Suprapubic skin (tissue), 4 donors: ENCODE results near the gene ANK2. TPM values are rescaled to one million over a fixed set of nuclear protein-coding genes. Genes with fewer than 3 reads are reported as not detected.
"Not testable (repeated sequence)": the region's sequence is repeated elsewhere in the genome, so short reads cannot be mapped to it uniquely, and the experiment has no call there.

Source experiments
- DNase-seq, 2 donors: peaks; one replicate each; pipeline ENCODE4 v3.0.0-alpha.2; 2019; ENCODE audit warnings: low spot score in 2 of 2
- H3K27ac ChIP-seq: fragments of 200-600 bp; sonication (generic); one replicate; pipeline ENCODE4 v1.5.1; 2019
- H3K27me3 ChIP-seq: fragments of 200-600 bp; sonication (generic); one replicate; pipeline ENCODE4 v1.5.1; 2019
- H3K36me3 ChIP-seq: fragments of 200-600 bp; sonication (generic); one replicate; pipeline ENCODE4 v1.5.1; 2019
- H3K4me1 ChIP-seq: fragments of 200-600 bp; sonication (generic); one replicate; pipeline ENCODE4 v1.5.1; 2019
- H3K4me3 ChIP-seq: fragments of 200-600 bp; sonication (generic); one replicate; pipeline ENCODE4 v1.5.1; 2019; ENCODE audit warnings: mild to moderate bottlenecking
- H3K9me3 ChIP-seq: fragments of 200-600 bp; sonication (generic); one replicate; pipeline ENCODE4 v1.5.1; 2019
- CTCF ChIP-seq, 2 donors: fragments of 200-600 bp in 1 of 2; fragments of 450-650 bp in 1 of 2; sonication (generic) in 1 of 2; IDR thresholded peaks; one replicate each; pipeline ENCODE4 v1.5.1; 2016 to 2019; ENCODE audit warnings: antibody characterized with exemption in 2 of 2, mild to moderate bottlenecking in 1 of 2, moderate library complexity in 1 of 2
- EP300 ChIP-seq: sonication (generic); formaldehyde crosslinking; IDR thresholded peaks from one replicate; pipeline ENCODE4 v1.6.1; 2017; ENCODE audit warnings: antibody characterized with exemption
- POLR2A ChIP-seq, 2 donors: fragments of 450-650 bp; IDR thresholded peaks; one replicate each; pipeline ENCODE4 v1.6.1; 2017; ENCODE audit warnings: antibody characterized with exemption in 2 of 2, mild to moderate bottlenecking in 2 of 2, moderate library complexity in 2 of 2
- POLR2AphosphoS5 ChIP-seq, 3 donors: sonication (generic); formaldehyde crosslinking; IDR thresholded peaks; one replicate each; pipeline ENCODE4 v1.6.1; 2017; ENCODE audit warnings: antibody characterized with exemption in 3 of 3
- WGBS: methylation state at CpG from one replicate; pipeline ENCODE4 v1.1.5; 2018; 5-methylcytosine and 5-hydroxymethylcytosine counted together
- total RNA-seq, 4 donors: library from RNA; depleted of rRNA; stranded (reverse); fragments of >200 nt; gene quantifications; one replicate each; pipeline ENCODE4 v1.1.0, GENCODE V29; 2016

The ANK2 gene
- total RNA-seq, 4 donors from 2014 or later, result 7.7 to 15.2 (median 11.2) TPM

- no peak for TF ChIP-seq POLR2AphosphoS5 (IDR thresholded peaks at IDR 0.05)
- TF ChIP-seq CTCF (IDR thresholded peaks at IDR 0.05), result no peak
- H3K27ac ChIP-seq, result no peak overlapping the region
- H3K27me3 ChIP-seq, result no peaks in the 10 kb centered on the region
- no peaks in the 10 kb centered on the region for H3K9me3 ChIP-seq
- peaks cover 11% of the 10 kb centered on the region for H3K4me1 ChIP-seq
- no peak overlapping the region for H3K4me3 ChIP-seq
- DNase-seq, result no peak
- WGBS, result 63% methylated on average over 3 of the region's 3 CpGs
- H3K36me3 ChIP-seq, result no peaks in the 10 kb centered on the region
Measured at GRCh38 chr4:113173793-113174264, 124.4 kb downstream of the ANK2 start.

- peak overlapping the region; percentile 70 for H3K27ac ChIP-seq
- H3K9me3 ChIP-seq, result no peaks in the 10 kb centered on the region
- no peaks in the 10 kb centered on the region for H3K27me3 ChIP-seq
- DNase-seq, result no peak
- no peak for TF ChIP-seq EP300
- TF ChIP-seq POLR2AphosphoS5 (IDR thresholded peaks at IDR 0.05), result no peak
- no peak for TF ChIP-seq CTCF (IDR thresholded peaks at IDR 0.05)
- no peak for TF ChIP-seq POLR2A (IDR thresholded peaks at IDR 0.05)
- 49% methylated on average over 1 of the region's 1 CpG for WGBS
- H3K36me3 ChIP-seq, result no peaks in the 10 kb centered on the region
- H3K4me1 ChIP-seq, result no peaks in the 10 kb centered on the region
- no peak overlapping the region for H3K4me3 ChIP-seq
Measured at GRCh38 chr4:113179091-113179490, 129.6 kb downstream of the ANK2 start.

- H3K4me1 ChIP-seq, result no peaks in the 10 kb centered on the region
- no peaks in the 10 kb centered on the region for H3K9me3 ChIP-seq
- no peaks in the 10 kb centered on the region for H3K36me3 ChIP-seq
- no peak for DNase-seq
- TF ChIP-seq EP300, result no peak
- no peak for TF ChIP-seq CTCF (IDR thresholded peaks at IDR 0.05)
- TF ChIP-seq POLR2AphosphoS5 (IDR thresholded peaks at IDR 0.05), result no peak
- TF ChIP-seq POLR2A (IDR thresholded peaks at IDR 0.05), result no peak
- no peak overlapping the region for H3K4me3 ChIP-seq
- H3K27ac ChIP-seq, result peak overlapping the region; percentile 39
- H3K27me3 ChIP-seq, result no peaks in the 10 kb centered on the region
- WGBS, result 58% methylated on average over 2 of the region's 2 CpGs
Measured at GRCh38 chr4:113179996-113180395, 130.5 kb downstream of the ANK2 start.

DNA sequence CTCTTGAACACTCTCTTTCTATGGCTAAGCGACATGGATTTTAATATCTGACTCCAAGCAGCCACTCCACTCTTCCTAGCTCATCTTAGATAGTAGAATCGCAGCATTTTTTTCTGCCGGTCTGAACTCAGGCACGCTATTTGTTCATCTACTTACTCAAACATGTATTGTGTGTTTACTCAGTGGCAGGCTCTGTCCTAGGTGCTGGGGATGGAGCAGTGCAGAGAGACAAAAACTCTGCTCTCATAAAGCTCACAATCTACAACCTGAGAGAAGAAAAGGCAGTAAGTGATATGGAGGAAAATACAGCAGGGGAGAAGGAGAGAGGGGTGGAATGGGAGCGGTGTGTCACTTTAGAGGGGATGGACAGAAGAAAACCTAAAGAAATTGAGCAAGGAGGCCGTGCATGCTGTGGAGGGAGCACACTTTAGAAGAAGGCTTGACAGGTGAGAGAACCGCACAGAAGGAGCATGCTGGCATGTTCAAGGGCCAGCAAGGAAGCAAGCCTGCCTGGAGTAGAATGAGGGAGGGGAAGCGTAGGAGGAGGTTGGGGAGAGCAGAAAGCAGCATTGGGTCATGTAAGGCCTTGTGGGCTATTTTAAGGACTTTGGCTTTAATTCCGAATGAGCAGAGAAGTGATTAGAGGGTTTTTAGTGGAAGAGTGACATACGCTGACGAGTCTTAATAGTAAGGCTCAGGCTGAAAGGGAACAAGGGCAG lies 132.0 kb downstream of the ANK2 start:
- DNase-seq, result no peak
- no peak overlapping the region for H3K27ac ChIP-seq
- no peaks in the 10 kb centered on the region for H3K4me1 ChIP-seq
- no peaks in the 10 kb centered on the region for H3K27me3 ChIP-seq
- TF ChIP-seq POLR2AphosphoS5 (IDR thresholded peaks at IDR 0.05) (no peak), CTCF (IDR thresholded peaks at IDR 0.05) (no peak), EP300 (no peak), POLR2A (IDR thresholded peaks at IDR 0.05) (no peak)
- 72% methylated on average over 11 of the region's 11 CpGs for WGBS
- no peaks in the 10 kb centered on the region for H3K9me3 ChIP-seq
- H3K4me3 ChIP-seq, result no peak overlapping the region
- H3K36me3 ChIP-seq, result no peaks in the 10 kb centered on the region

- Histone ChIP-seq H3K27ac (no peak overlapping the region), H3K9me3 (no peaks in the 10 kb centered on the region), H3K4me1 (no peaks in the 10 kb centered on the region), H3K27me3 (no peaks in the 10 kb centered on the region), H3K4me3 (no peak overlapping the region), H3K36me3 (no peaks in the 10 kb centered on the region)
- 70% methylated on average over 5 of the region's 5 CpGs for WGBS
- TF ChIP-seq POLR2AphosphoS5 (IDR thresholded peaks at IDR 0.05) (no peak), POLR2A (IDR thresholded peaks at IDR 0.05) (no peak), CTCF (IDR thresholded peaks at IDR 0.05) (no peak), EP300 (no peak)
- no peak for DNase-seq
Measured at GRCh38 chr4:113183032-113183605, 133.7 kb downstream of the ANK2 start.

- not testable (repeated sequence) for H3K27ac ChIP-seq, H3K4me1 ChIP-seq, H3K4me3 ChIP-seq, H3K36me3 ChIP-seq, H3K9me3 ChIP-seq, DNase-seq, H3K27me3 ChIP-seq
- WGBS, result 47% methylated on average over 4 of the region's 4 CpGs
Measured at GRCh38 chr4:113186220-113186619, 136.8 kb downstream of the ANK2 start.
